Trophoblast cell (in vitro differentiated cells and primary cell): ENCODE data around the gene CNOT11.
A peak's percentile ranks its signal among the peaks of the same experiment; 100 is the strongest.

Experiments used
- DNase-seq, 2 donors: peaks; one replicate each; pipeline ENCODE4 v3.0.0-alpha.2; 2016
- H2AFZ ChIP-seq: 2 replicates; pipeline ENCODE4 v1.6.1; 2013; ENCODE audit warnings: low read length, moderate library complexity, mild to moderate bottlenecking; ENCODE audit not compliant: insufficient read depth, poor library complexity
- H2AK5ac ChIP-seq: 2 replicates; pipeline ENCODE4 v1.6.1; 2013; ENCODE audit warnings: mild to moderate bottlenecking, low read length
- H2BK120ac ChIP-seq: 2 replicates; pipeline ENCODE4 v1.6.1; 2013; ENCODE audit warnings: low read length, mild to moderate bottlenecking, moderate library complexity; ENCODE audit not compliant: insufficient read depth, poor library complexity
- H2BK12ac ChIP-seq: 2 replicates; pipeline ENCODE4 v1.6.1; 2013; ENCODE audit warnings: mild to moderate bottlenecking, low read length, moderate library complexity
- H2BK5ac ChIP-seq: 2 replicates; pipeline ENCODE4 v1.6.1; 2013; ENCODE audit warnings: low read length, low read depth, moderate library complexity, mild to moderate bottlenecking; ENCODE audit not compliant: poor library complexity
- H3K14ac ChIP-seq: 2 replicates; pipeline ENCODE4 v1.6.1; 2013; ENCODE audit warnings: mild to moderate bottlenecking, low read length
- H3K18ac ChIP-seq: 2 replicates; pipeline ENCODE4 v1.6.1; 2013; ENCODE audit warnings: mild to moderate bottlenecking, low read length
- H3K23ac ChIP-seq: 2 replicates; pipeline ENCODE4 v1.6.1; 2013; ENCODE audit warnings: low read length
- H3K27ac ChIP-seq: 2 replicates; pipeline ENCODE4 v1.5.1; 2013; ENCODE audit warnings: low read depth, mild to moderate bottlenecking, inconsistent platforms, low read length, moderate library complexity
- H3K27me3 ChIP-seq: 2 replicates; pipeline ENCODE4 v1.6.1; 2013; ENCODE audit warnings: inconsistent platforms, mild to moderate bottlenecking, low read length, moderate library complexity; ENCODE audit not compliant: insufficient read depth
- H3K36me3 ChIP-seq, 2 experiments: 1 replicate in 1 of 2; 2 replicates in 1 of 2; pipeline ENCODE4 v1.6.1; 2013; ENCODE audit warnings: low read length in 2 of 2, mild to moderate bottlenecking in 2 of 2, moderate library complexity in 1 of 2; ENCODE audit not compliant: insufficient read depth in 2 of 2, control insufficient read depth in 1 of 2
- H3K4ac ChIP-seq: 2 replicates; pipeline ENCODE4 v1.6.1; 2013; ENCODE audit warnings: low read depth, mild to moderate bottlenecking, low read length, moderate library complexity
- H3K4me1 ChIP-seq, 2 experiments: 1 replicate in 1 of 2; 2 replicates in 1 of 2; pipeline ENCODE4 v1.6.1; 2013; ENCODE audit warnings: low read length in 2 of 2, mild to moderate bottlenecking in 2 of 2, moderate library complexity in 1 of 2; ENCODE audit not compliant: insufficient read depth in 2 of 2, control insufficient read depth in 1 of 2
- H3K4me2 ChIP-seq: 2 replicates; pipeline ENCODE4 v1.6.1; 2013; ENCODE audit warnings: inconsistent platforms, mild to moderate bottlenecking, low read length, moderate library complexity
- H3K4me3 ChIP-seq: 2 replicates; pipeline ENCODE4 v1.5.1; 2013; ENCODE audit warnings: mild to moderate bottlenecking, low read depth, low read length, inconsistent platforms
- H3K79me1 ChIP-seq: one replicate; pipeline ENCODE4 v1.6.1; 2013; ENCODE audit warnings: low read length
- H3K79me2 ChIP-seq: 2 replicates; pipeline ENCODE4 v1.6.1; 2013; ENCODE audit warnings: low read length, mild to moderate bottlenecking; ENCODE audit not compliant: control insufficient read depth, insufficient read depth, poor library complexity
- H3K9ac ChIP-seq: 2 replicates; pipeline ENCODE4 v1.6.1; 2013; ENCODE audit warnings: mild to moderate bottlenecking, low read length
- H3K9me3 ChIP-seq: 2 replicates; pipeline ENCODE4 v1.6.1; 2013; ENCODE audit warnings: low read depth, mild to moderate bottlenecking, control low read depth, inconsistent platforms, low read length; ENCODE audit not compliant: insufficient read depth
- H4K12ac ChIP-seq: 2 replicates; pipeline ENCODE4 v1.6.1; 2013; ENCODE audit warnings: low read depth, mild to moderate bottlenecking, low read length, moderate library complexity
- H4K8ac ChIP-seq: 2 replicates; pipeline ENCODE4 v1.6.1; 2013; ENCODE audit warnings: low read depth, mild to moderate bottlenecking, low read length, moderate library complexity
- H4K91ac ChIP-seq: one replicate; pipeline ENCODE4 v1.6.1; 2013; ENCODE audit warnings: low read depth, mild to moderate bottlenecking, low read length, moderate library complexity
- WGBS: extraction: QIAGEN DNeasy Blood & Tissue Kit; methylation state at CpG from one replicate; pipeline ENCODE4 v1.1.7; 2013; ENCODE audit warnings: missing lambda C conversion rate; ENCODE audit not compliant: insufficient read length, insufficient coverage; ENCODE audit errors: extremely low coverage; 5-methylcytosine and 5-hydroxymethylcytosine counted together

The CNOT11 gene

GRCh38 chr2:101294861-101295260, 42.2 kb downstream of the CNOT11 start:
- no peak overlapping the region for H3K23ac ChIP-seq
- no peak overlapping the region for H3K9ac ChIP-seq

GRCh38 chr2:101295895-101296294, 43.2 kb downstream of the CNOT11 start:
- H3K27me3 ChIP-seq = no peaks in the 10 kb centered on the region
- H2AK5ac ChIP-seq = no peak overlapping the region
- H3K36me3 ChIP-seq = peaks cover 3 to 8% of the 10 kb centered on the region in 2 experiments
- H3K18ac ChIP-seq = no peak overlapping the region
- no peak overlapping the region for H2BK120ac ChIP-seq
- H3K27ac ChIP-seq = no peak overlapping the region
- no peak overlapping the region for H2AFZ ChIP-seq
- H3K9ac ChIP-seq = no peak overlapping the region
- no peak overlapping the region for H3K4me2 ChIP-seq
- H2BK5ac ChIP-seq = no peak overlapping the region
- H3K79me1 ChIP-seq = no peaks in the 10 kb centered on the region
- H3K9me3 ChIP-seq = no peaks in the 10 kb centered on the region
- H4K8ac ChIP-seq = no peak overlapping the region
- H3K79me2 ChIP-seq = peaks cover 3% of the 10 kb centered on the region
- H4K12ac ChIP-seq = no peak overlapping the region
- H3K4ac ChIP-seq = peak overlapping the region; percentile 75
- no peak overlapping the region for H3K14ac ChIP-seq
- no peak overlapping the region for H3K23ac ChIP-seq
- H2BK12ac ChIP-seq = no peak overlapping the region
- no peak overlapping the region for H3K4me3 ChIP-seq
- no peak overlapping the region for H4K91ac ChIP-seq
- H3K4me1 ChIP-seq = no peaks in the 10 kb centered on the region
- DNase-seq = peak in 1 of 2 donors; percentile 20
- WGBS = no CpG with 5 or more reads among the region's 2 CpGs

More at GRCh38 chr2:101294861-101295260, 42.2 kb downstream of the CNOT11 start:
- Histone ChIP-seq H3K27me3 (no peaks in the 10 kb centered on the region), H4K8ac (no peak overlapping the region), H3K79me1 (no peaks in the 10 kb centered on the region), H3K4me2 (no peak overlapping the region), H2AFZ (no peak overlapping the region), H3K79me2 (peaks cover 2% of the 10 kb centered on the region), H3K4me1 (no peaks in the 10 kb centered on the region), H3K27ac (no peak overlapping the region), H4K12ac (no peak overlapping the region), H2AK5ac (no peak overlapping the region), H3K4me3 (no peak overlapping the region), H3K14ac (no peak overlapping the region), H3K18ac (no peak overlapping the region), H2BK120ac (no peak overlapping the region), H3K36me3 (peaks cover 5 to 11% of the 10 kb centered on the region in 2 experiments), H3K4ac (no peak overlapping the region), H4K91ac (no peak overlapping the region), H2BK12ac (no peak overlapping the region), H2BK5ac (no peak overlapping the region), H3K9me3 (no peaks in the 10 kb centered on the region)
- no CpG with 5 or more reads among the region's 6 CpGs for WGBS
- DNase-seq = peak in 1 of 2 donors; percentile 22

GRCh38 chr2:101296371-101296770, 43.7 kb downstream of the CNOT11 start:
- H3K4me2 ChIP-seq = no peak overlapping the region
- no peak overlapping the region for H2AFZ ChIP-seq
- H4K12ac ChIP-seq = no peak overlapping the region
- H3K9me3 ChIP-seq = no peaks in the 10 kb centered on the region
- H3K79me2 ChIP-seq = peaks cover 3% of the 10 kb centered on the region
- no peak overlapping the region for H3K4me3 ChIP-seq
- no peak overlapping the region for H3K18ac ChIP-seq
- H3K27ac ChIP-seq = no peak overlapping the region
- no peak overlapping the region for H2BK120ac ChIP-seq
- H2BK5ac ChIP-seq = no peak overlapping the region
- no peak overlapping the region for H3K4ac ChIP-seq
- no peaks in the 10 kb centered on the region for H3K27me3 ChIP-seq
- no peak for DNase-seq
- no peak overlapping the region for H3K14ac ChIP-seq
- WGBS = no CpG with 5 or more reads among the region's 5 CpGs
- no peaks in the 10 kb centered on the region for H3K4me1 ChIP-seq
- H3K79me1 ChIP-seq = no peaks in the 10 kb centered on the region
- H3K9ac ChIP-seq = no peak overlapping the region
- no peak overlapping the region for H3K23ac ChIP-seq
- H4K8ac ChIP-seq = no peak overlapping the region
- H4K91ac ChIP-seq = no peak overlapping the region
- no peak overlapping the region for H2AK5ac ChIP-seq
- H2BK12ac ChIP-seq = no peak overlapping the region
- H3K36me3 ChIP-seq = peaks cover 4 to 7% of the 10 kb centered on the region in 2 experiments

- peak overlapping the region; percentile 13 for H3K4ac ChIP-seq
- no peak overlapping the region for H4K91ac ChIP-seq
- no peak overlapping the region for H3K4me2 ChIP-seq
- H2BK120ac ChIP-seq = no peak overlapping the region
- no peak overlapping the region for H2AFZ ChIP-seq
- H3K4me3 ChIP-seq = no peak overlapping the region
- no peak overlapping the region for H3K23ac ChIP-seq
- no peak for DNase-seq
- peaks cover 3% of the 10 kb centered on the region for H3K79me2 ChIP-seq
- H2BK12ac ChIP-seq = no peak overlapping the region
- H3K36me3 ChIP-seq = peaks cover 2 to 6% of the 10 kb centered on the region in 2 experiments
- no peak overlapping the region for H3K18ac ChIP-seq
- no peak overlapping the region for H4K8ac ChIP-seq
- H2AK5ac ChIP-seq = no peak overlapping the region
- H3K79me1 ChIP-seq = no peaks in the 10 kb centered on the region
- no peak overlapping the region for H3K27ac ChIP-seq
- no peaks in the 10 kb centered on the region for H3K4me1 ChIP-seq
- no peak overlapping the region for H3K9ac ChIP-seq
- no peak overlapping the region for H4K12ac ChIP-seq
- no peak overlapping the region for H3K14ac ChIP-seq
- H2BK5ac ChIP-seq = no peak overlapping the region
- WGBS = 100% methylated on average over 1 of the region's 2 CpGs
- no peaks in the 10 kb centered on the region for H3K27me3 ChIP-seq
- no peaks in the 10 kb centered on the region for H3K9me3 ChIP-seq
These were observed 44.7 kb downstream of the CNOT11 start for GRCh38 chr2:101297383-101297782.
